H9 (cell line): Measurements from ENCODE around the gene EXPH5. TPM values are rescaled to one million over a fixed set of nuclear protein-coding genes. Genes with fewer than 3 reads are reported as not detected.

ENCODE experiments used
- DNase-seq: peaks from one replicate; pipeline ENCODE4 v3.0.0-alpha.2; 2017
- H2AFZ ChIP-seq: one replicate; pipeline ENCODE4 v1.6.1; 2013; ENCODE audit warnings: mild to moderate bottlenecking, low read length, control low read depth, moderate library complexity
- H2AK5ac ChIP-seq: 2 replicates; pipeline ENCODE4 v1.6.1; 2013; ENCODE audit warnings: low read length, control low read depth, mixed read lengths; ENCODE audit not compliant: insufficient read length
- H2BK120ac ChIP-seq: one replicate; pipeline ENCODE4 v1.6.1; 2013; ENCODE audit warnings: low read depth, mild to moderate bottlenecking, low read length, control low read depth, inconsistent platforms; ENCODE audit not compliant: poor library complexity, severe bottlenecking
- H2BK12ac ChIP-seq: 2 replicates; pipeline ENCODE4 v1.6.1; 2013; ENCODE audit warnings: low read length, control low read depth, mixed read lengths, low read depth; ENCODE audit not compliant: insufficient read length
- H2BK15ac ChIP-seq: 2 replicates; pipeline ENCODE4 v1.6.1; 2013; ENCODE audit warnings: low read depth, low read length, control low read depth
- H2BK20ac ChIP-seq: one replicate; pipeline ENCODE4 v1.6.1; 2013; ENCODE audit warnings: low read depth, mild to moderate bottlenecking, low read length, control low read depth, inconsistent platforms; ENCODE audit not compliant: poor library complexity, severe bottlenecking
- H2BK5ac ChIP-seq: 2 replicates; pipeline ENCODE4 v1.6.1; 2013; ENCODE audit warnings: low read length, control low read depth, mixed read lengths; ENCODE audit not compliant: insufficient read length
- H3K14ac ChIP-seq: 2 replicates; pipeline ENCODE4 v1.6.1; 2013; ENCODE audit warnings: low read length, control low read depth; ENCODE audit not compliant: insufficient read depth
- H3K18ac ChIP-seq: 2 replicates; pipeline ENCODE4 v1.6.1; 2013; ENCODE audit warnings: low read depth, mild to moderate bottlenecking, mixed read lengths, low read length, control low read depth; ENCODE audit not compliant: insufficient read length
- H3K23ac ChIP-seq: 2 replicates; pipeline ENCODE4 v1.6.1; 2013; ENCODE audit warnings: low read length, control low read depth, mixed read lengths, low read depth; ENCODE audit not compliant: insufficient read length
- H3K23me2 ChIP-seq: 2 replicates; pipeline ENCODE4 v1.6.1; 2013; ENCODE audit warnings: low read depth, mild to moderate bottlenecking, mixed read lengths, low read length, control low read depth; ENCODE audit not compliant: insufficient read length, poor library complexity, severe bottlenecking
- H3K27ac ChIP-seq: 2 replicates; pipeline ENCODE4 v1.5.1; 2013; ENCODE audit warnings: low read length, control low read depth, mixed read lengths, low read depth; ENCODE audit not compliant: insufficient read length
- H3K27me3 ChIP-seq: 2 replicates; pipeline ENCODE4 v1.6.1; 2013; ENCODE audit warnings: low read length, control low read depth, inconsistent platforms; ENCODE audit not compliant: insufficient read depth
- H3K4ac ChIP-seq: 2 replicates; pipeline ENCODE4 v1.6.1; 2013; ENCODE audit warnings: low read depth, mild to moderate bottlenecking, control low read depth, inconsistent platforms, low read length, moderate library complexity
- H3K4me1 ChIP-seq: 2 replicates; pipeline ENCODE4 v1.6.1; 2013; ENCODE audit warnings: low read length, control low read depth, inconsistent platforms; ENCODE audit not compliant: insufficient read depth
- H3K4me2 ChIP-seq: 2 replicates; pipeline ENCODE4 v1.6.1; 2013; ENCODE audit warnings: low read length, control low read depth, mixed read lengths; ENCODE audit not compliant: insufficient read length, insufficient read depth
- H3K56ac ChIP-seq: 2 replicates; pipeline ENCODE4 v1.6.1; 2013; ENCODE audit warnings: low read depth, mild to moderate bottlenecking, mixed read lengths, low read length, control low read depth; ENCODE audit not compliant: insufficient read length
- H3K79me1 ChIP-seq: 2 replicates; pipeline ENCODE4 v1.6.1; 2013; ENCODE audit warnings: low read depth, mild to moderate bottlenecking, moderate library complexity, low read length, control low read depth, inconsistent platforms; ENCODE audit not compliant: insufficient read depth, poor library complexity, severe bottlenecking
- H3K79me2 ChIP-seq: 2 replicates; pipeline ENCODE4 v1.6.1; 2013; ENCODE audit warnings: low read length, control low read depth, inconsistent platforms; ENCODE audit not compliant: insufficient read depth
- H3K9ac ChIP-seq: 2 replicates; pipeline ENCODE4 v1.6.1; 2013; ENCODE audit warnings: low read length, control low read depth, mixed read lengths; ENCODE audit not compliant: insufficient read length; ENCODE audit errors: extremely low read depth
- H3K9me3 ChIP-seq: one replicate; pipeline ENCODE4 v1.6.1; 2013; ENCODE audit warnings: low read depth, low read length, inconsistent platforms; ENCODE audit not compliant: control insufficient read depth
- H3T11ph ChIP-seq: one replicate; pipeline ENCODE4 v1.6.1; 2013; ENCODE audit warnings: mild to moderate bottlenecking, low read length, control low read depth, inconsistent platforms
- H4K20me1 ChIP-seq: one replicate; pipeline ENCODE4 v1.6.1; 2013; ENCODE audit not compliant: control insufficient read depth, insufficient read length, insufficient read depth
- H4K5ac ChIP-seq: 2 replicates; pipeline ENCODE4 v1.6.1; 2013; ENCODE audit warnings: low read depth, mild to moderate bottlenecking, mixed read lengths, low read length, control low read depth; ENCODE audit not compliant: insufficient read length
- H4K8ac ChIP-seq: replicated peaks from 2 replicates; pipeline ENCODE4 v1.6.1; 2013; ENCODE audit warnings: low read length, control low read depth, mixed read lengths, low read depth; ENCODE audit not compliant: insufficient read length
- H4K91ac ChIP-seq: 2 replicates; pipeline ENCODE4 v1.6.1; 2013; ENCODE audit warnings: low read depth, mild to moderate bottlenecking, moderate library complexity, mixed read lengths, low read length, control low read depth; ENCODE audit not compliant: insufficient read length
- H3K27ac Mint-ChIP-seq, 3 experiments: 2 replicates in 2 of 3; 3 replicates in 1 of 3; pipeline ENCODE4 v1.8.0; 2020 to 2021; ENCODE audit warnings: mixed read lengths in 3 of 3, mild to moderate bottlenecking in 1 of 3, moderate library complexity in 1 of 3
- H3K27me3 Mint-ChIP-seq: 2 replicates; pipeline ENCODE4 v1.8.0; 2021; ENCODE audit warnings: low read depth, mild to moderate bottlenecking, moderate library complexity, mixed read lengths
- H3K36me3 Mint-ChIP-seq, 3 experiments: 2 replicates in 2 of 3; 3 replicates in 1 of 3; pipeline ENCODE4 v1.8.0; 2020 to 2021; ENCODE audit warnings: low read depth in 3 of 3, mixed read lengths in 3 of 3; ENCODE audit not compliant: insufficient read depth in 1 of 3
- H3K4me1 Mint-ChIP-seq, 2 experiments: 2 replicates each; pipeline ENCODE4 v1.8.0; 2020; ENCODE audit warnings: mixed read lengths in 2 of 2
- H3K4me3 Mint-ChIP-seq, 2 experiments: 2 replicates in 1 of 2; 3 replicates in 1 of 2; pipeline ENCODE4 v1.8.0; 2020 to 2021; ENCODE audit warnings: mild to moderate bottlenecking in 2 of 2, mixed read lengths in 2 of 2, moderate library complexity in 1 of 2
- H3K9me3 Mint-ChIP-seq, 2 experiments: 2 replicates in 1 of 2; 3 replicates in 1 of 2; pipeline ENCODE4 v1.8.0; 2020; ENCODE audit warnings: mild to moderate bottlenecking in 2 of 2, mixed read lengths in 2 of 2, moderate library complexity in 1 of 2
- CTCF ChIP-seq: fragments of 200-600 bp; sonication (generic); conservative IDR thresholded peaks from 3 replicates; pipeline ENCODE4 v1.8.0; 2021; ENCODE audit warnings: antibody characterized with exemption, mild to moderate bottlenecking
- WGBS: extraction: QIAGEN DNeasy Blood & Tissue Kit; methylation state at CpG from one replicate; pipeline ENCODE4 v1.1.7; 2013; ENCODE audit warnings: missing lambda C conversion rate, low lambda C conversion rate, mixed read lengths; ENCODE audit not compliant: insufficient read length; ENCODE audit errors: extremely low coverage; 5-methylcytosine and 5-hydroxymethylcytosine counted together
- total RNA-seq: library from RNA; stranded (reverse); gene quantifications from 2 replicates; pipeline ENCODE4 v1.2.1, GENCODE V29; 2021

EXPH5 gene
- total RNA-seq, 1 experiment from 2014 or later, result 3.1 TPM

GRCh38 chr11:108622341-108622740, 28.8 kb upstream of the EXPH5 start:
- Histone ChIP-seq H2BK15ac (no peak overlapping the region), H2BK12ac (no peak overlapping the region), H4K20me1 (no peaks in the 10 kb centered on the region), H2BK20ac (no peak overlapping the region), H4K5ac (no peak overlapping the region), H3K4me1 (no peaks in the 10 kb centered on the region), H3K4me2 (no peak overlapping the region), H3K9ac (no peak overlapping the region), H3K27me3 (no peaks in the 10 kb centered on the region), H3K9me3 (no peaks in the 10 kb centered on the region), H3K79me2 (no peaks in the 10 kb centered on the region), H4K91ac (no peak overlapping the region), H2AFZ (no peak overlapping the region), H3T11ph (no peak overlapping the region), H4K8ac (no peak overlapping the region), H3K18ac (no peak overlapping the region), H3K56ac (no peak overlapping the region), H2BK120ac (no peak overlapping the region), H3K23ac (no peak overlapping the region), H3K79me1 (no peaks in the 10 kb centered on the region), H2BK5ac (no peak overlapping the region), H2AK5ac (no peak overlapping the region), H3K27ac (no peak overlapping the region), H3K23me2 (no peaks in the 10 kb centered on the region), H3K4ac (no peak overlapping the region), H3K14ac (no peak overlapping the region)
- H3K4me1 Mint-ChIP-seq, result peaks cover 6 to 8% of the 10 kb centered on the region in 2 experiments
- no peak overlapping the region for H3K27ac Mint-ChIP-seq
- no peaks in the 10 kb centered on the region; a peak in 1 of 7 replicates for H3K36me3 Mint-ChIP-seq
- peaks cover 0 to 2% of the 10 kb centered on the region in 2 experiments; a peak in 3 of 5 replicates for H3K9me3 Mint-ChIP-seq
- DNase-seq, result no peak
- 0 out of 3 replicates have a peak, but pooled peaks have one; percentile 11 for TF ChIP-seq CTCF
- H3K27me3 Mint-ChIP-seq, result no peaks in the 10 kb centered on the region
- H3K4me3 Mint-ChIP-seq, result no peak overlapping the region
- no CpG with 5 or more reads among the region's 2 CpGs for WGBS
